COLO668 (cell line): ENCODE measurements around the gene SEC22B.
A peak's percentile ranks its signal among the peaks of the same experiment; 100 is the strongest.
"Not testable (repeated sequence)": the region's sequence is repeated elsewhere in the genome, so short reads cannot be mapped to it uniquely, and the experiment has no call there.

Experiments used
- DNase-seq: peaks from one replicate; lab custom pipeline; 2025; ENCODE audit not compliant: unreplicated experiment; lab: John Stamatoyannopoulos, UW

Gene SEC22B

DNA sequence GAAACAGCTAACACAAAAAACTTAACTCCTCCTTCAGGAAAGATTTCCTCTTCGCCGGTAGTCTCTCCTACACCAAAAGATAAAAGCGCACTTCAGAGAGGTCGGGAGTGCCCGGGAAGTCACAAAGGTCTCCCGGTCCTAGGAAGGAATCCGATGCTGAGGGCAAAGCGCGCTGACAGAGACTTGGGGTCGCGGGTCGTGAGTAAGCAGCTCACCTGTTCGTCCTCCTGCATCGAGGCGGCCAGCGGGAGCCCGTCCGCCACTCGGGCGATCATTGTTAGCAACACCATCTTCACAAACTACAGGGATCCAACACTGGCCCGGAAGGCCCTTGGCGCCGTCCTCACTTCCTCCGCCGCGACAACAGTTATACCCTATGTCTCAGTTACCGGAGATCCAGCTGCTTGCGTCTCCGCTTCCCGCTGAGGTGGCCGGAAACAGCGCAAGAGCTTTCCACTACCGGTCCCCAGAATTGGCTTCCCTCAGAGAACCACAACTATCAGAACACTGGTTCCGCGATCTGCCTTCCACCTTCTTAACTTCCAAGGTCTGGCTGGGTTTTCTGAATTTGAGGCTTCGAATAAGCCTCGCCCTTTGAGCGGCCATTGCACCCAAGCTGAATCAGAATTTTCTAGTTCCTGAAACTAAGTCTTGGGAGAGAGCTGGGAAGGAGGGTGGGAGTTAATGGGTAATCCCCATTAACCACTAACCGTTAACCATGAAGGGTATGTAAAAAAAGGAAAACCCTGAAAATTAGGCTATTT, at the start of gene SEC22B:
SEC22B (minus strand) TSS at position 429 of the 764 bp plus-strand sequence; CDS start at position 290, 139 bp downstream.
- DNase-seq, result peak; percentile 95

DNA sequence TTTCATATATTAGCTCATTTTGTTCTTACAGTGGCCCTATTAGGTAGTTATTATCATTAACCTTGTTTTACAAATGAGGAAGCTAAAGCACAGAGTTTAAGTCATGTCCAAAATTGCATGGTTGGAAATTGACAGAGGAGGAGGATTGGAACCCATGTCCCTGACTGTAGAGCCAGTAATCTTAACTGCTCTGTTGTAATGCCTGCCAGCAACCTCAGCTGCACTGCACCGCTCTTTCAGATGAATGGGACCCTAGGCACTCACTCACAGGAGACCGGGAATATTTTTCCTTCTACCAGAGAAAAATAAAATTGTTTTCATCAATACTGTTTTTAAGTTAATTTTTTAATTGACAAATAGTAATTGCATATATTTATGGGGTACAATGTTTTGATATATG, 41.6 kb upstream of the SEC22B start:
- DNase-seq, result not testable (repeated sequence)

DNA sequence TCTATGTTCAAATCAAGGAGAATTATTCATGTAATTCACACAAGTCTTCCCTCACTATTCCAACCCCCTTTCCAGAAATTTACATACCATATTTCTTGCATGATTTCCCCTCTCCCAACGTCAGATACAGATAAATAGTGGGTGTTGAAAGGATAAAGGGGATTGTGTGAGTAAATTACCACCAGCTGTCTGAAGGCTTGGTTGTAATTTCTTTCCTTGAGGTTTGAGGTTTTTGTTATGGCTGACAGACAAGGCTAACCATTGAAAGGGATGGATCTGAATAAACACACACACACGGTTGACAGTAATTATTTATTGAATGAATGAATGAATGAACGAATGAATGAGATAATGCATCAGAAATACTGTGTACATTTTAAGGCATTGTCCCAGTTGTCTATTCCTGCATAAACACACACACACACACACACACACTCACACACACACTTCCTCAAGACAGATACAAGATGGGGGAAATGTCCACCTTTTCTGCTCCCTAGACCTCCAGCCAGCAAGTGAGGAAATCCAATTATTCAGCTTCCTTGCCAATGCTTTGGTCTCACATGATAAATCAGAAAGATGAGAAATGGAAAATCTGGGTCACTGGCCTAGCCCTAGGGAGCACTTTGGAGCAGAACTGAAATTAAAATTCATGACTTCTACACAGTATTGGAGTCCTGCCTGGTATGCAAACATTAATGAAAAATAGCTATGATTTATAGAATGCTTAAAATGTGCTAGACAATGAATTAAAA, 41.0 kb upstream of the SEC22B start:
- not testable (repeated sequence) for DNase-seq

GRCh38 chr1:120213606-120214005, 37.3 kb upstream of the SEC22B start:
- DNase-seq, result not testable (repeated sequence)

GRCh38 chr1:120210754-120211153, 34.4 kb upstream of the SEC22B start:
- not testable (repeated sequence) for DNase-seq

DNA sequence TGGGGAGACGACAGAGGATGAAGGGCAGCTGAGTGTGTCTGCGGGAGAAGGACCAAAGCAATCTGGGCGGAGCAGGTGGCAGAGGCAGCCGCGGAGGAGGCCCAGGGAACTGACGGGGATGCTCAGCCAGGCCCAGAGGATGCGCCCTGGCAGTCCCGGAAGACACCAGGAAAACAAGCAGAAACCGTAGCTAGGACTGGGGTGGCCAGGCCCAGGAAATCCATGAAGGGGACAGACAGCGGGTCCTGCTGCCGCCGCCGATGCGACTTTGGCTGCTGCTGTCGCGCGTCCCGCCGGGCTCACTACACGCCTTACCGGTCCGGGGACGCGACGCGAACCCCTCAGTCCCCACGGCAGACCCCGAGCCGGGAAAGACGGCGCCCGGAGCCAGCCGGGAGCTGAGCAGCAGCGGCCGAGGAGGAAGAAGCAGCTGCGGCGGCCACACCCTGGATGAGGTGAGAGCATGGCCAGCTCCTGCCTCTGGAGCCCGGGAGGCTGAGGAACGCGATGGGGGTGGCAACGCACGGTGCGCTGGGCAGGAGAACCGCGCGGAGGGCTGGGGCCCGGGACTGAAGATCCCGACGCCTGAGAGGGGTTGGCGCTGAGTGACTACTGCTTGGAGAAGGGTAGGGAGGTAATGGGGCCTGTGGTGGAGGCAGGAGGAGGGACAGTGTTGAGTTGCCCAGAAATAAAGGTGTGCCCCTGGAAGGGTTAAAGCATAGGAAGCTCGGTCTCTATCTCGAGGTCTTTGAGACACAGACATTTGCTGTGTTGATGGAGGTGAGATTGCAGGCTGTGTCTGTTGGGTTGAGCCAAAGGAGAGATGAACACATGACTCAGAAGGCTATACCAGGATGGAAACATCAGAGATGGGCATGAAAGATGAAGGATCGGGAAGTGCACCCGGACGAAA, 20.8 kb upstream of the SEC22B start:
- DNase-seq, result peak; percentile 28

GRCh38 chr1:120188626-120189025, 12.3 kb upstream of the SEC22B start:
- DNase-seq, result not testable (repeated sequence)

GRCh38 chr1:120182176-120182707, 5.9 kb upstream of the SEC22B start:
- DNase-seq, result not testable (repeated sequence)

- DNase-seq, result not testable (repeated sequence)
Measured at GRCh38 chr1:120179811-120180690, 3.7 kb upstream of the SEC22B start.

- no peak for DNase-seq
Measured at GRCh38 chr1:120178799-120179756, 2.8 kb upstream of the SEC22B start.

DNA sequence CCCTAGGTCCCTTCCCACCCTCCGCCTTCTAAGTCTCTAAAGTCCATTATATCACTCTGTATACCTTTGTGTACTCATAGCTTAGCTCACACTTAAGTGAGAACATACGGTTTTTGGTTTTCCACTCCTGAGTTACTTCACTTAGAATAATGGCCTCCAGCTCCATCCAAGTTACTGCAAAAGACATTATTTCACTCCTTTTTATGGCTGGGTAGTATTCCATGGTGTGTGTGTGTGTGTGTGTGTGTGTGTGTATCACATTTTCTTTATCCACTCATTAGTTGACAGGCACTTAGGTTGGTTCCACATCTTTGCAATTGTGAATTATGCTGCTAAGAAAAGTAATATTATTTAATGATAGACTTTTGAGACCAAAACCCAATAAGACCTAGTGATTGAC, 1.7 kb upstream of the SEC22B start:
- not testable (repeated sequence) for DNase-seq

GRCh38 chr1:120175688-120176087, 632 bp downstream of the SEC22B start:
- DNase-seq, result not testable (repeated sequence)

- not testable (repeated sequence) for DNase-seq
Measured at GRCh38 chr1:120164761-120165160, 11.6 kb downstream of the SEC22B start.

DNA sequence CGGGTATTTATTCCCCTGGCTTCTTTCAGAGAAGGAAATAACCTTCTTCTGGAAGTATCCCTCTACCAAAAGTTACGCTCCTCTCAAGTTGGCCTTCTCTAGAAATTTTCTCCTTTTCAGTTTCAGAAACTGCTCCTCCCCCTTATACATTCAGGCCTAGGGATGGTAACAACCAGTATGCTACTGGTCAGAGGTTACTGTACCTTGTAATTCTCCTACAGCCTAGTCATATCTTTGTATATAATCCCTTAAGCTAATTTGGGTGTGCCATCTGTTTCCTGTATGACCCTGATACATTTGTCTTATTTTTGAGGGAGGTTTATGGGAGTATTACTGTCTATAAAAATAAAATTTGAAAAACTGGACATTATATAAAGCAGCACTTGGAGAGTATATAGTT, 14.3 kb downstream of the SEC22B start:
- not testable (repeated sequence) for DNase-seq

DNA sequence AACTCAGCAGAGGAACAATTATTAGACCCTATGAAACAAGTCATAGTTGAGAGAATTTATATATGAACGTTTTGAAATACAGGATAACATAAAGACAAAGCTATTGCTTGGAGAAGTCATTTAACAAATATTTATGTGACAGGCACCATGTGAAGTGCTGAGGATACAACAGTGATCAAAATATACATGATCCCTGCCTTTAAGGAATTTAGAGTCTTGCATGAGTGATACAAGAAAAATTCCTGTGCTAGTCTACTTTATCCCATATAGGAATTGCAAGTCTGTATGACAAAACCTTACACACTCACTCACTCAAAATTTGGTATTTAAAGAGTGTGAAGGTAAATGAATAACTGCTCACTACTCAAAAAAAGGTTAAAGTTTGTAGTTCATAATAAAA, 17.8 kb downstream of the SEC22B start:
- not testable (repeated sequence) for DNase-seq

GRCh38 chr1:120158086-120158485, 18.2 kb downstream of the SEC22B start:
- not testable (repeated sequence) for DNase-seq

DNA sequence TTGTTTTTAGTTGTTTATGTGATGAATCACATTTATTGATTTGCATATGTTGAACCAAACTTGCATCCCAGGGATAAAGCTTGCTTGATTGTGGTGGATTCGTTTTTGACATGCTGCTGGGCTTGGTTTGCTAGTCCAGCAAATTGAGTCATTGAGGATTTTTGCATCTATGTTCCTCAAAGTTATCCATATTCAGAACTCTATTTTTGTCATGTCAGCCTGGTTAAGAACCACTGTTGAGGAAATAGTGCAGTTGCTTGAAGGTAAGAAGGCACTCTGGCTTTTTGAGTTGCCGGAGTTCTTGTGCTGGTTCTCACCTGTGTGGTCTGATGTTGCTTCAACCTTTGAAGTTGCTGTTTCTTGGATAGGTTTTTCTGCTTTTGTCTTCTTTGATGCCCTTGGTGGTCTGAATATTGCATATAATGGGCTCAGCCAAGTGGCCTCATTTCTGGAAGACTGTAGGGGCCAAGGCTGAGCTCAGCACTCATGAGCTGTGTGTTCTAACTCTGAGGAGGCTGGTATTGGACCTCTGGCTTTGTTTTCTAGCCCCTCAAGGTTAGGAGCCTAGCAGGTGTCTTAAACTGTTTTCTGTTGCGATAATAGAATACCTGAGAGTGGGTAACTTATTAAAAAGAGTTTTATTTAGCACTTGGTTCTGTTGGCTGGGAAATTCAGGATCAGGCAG, 26.0 kb downstream of the SEC22B start:
- not testable (repeated sequence) for DNase-seq

DNA sequence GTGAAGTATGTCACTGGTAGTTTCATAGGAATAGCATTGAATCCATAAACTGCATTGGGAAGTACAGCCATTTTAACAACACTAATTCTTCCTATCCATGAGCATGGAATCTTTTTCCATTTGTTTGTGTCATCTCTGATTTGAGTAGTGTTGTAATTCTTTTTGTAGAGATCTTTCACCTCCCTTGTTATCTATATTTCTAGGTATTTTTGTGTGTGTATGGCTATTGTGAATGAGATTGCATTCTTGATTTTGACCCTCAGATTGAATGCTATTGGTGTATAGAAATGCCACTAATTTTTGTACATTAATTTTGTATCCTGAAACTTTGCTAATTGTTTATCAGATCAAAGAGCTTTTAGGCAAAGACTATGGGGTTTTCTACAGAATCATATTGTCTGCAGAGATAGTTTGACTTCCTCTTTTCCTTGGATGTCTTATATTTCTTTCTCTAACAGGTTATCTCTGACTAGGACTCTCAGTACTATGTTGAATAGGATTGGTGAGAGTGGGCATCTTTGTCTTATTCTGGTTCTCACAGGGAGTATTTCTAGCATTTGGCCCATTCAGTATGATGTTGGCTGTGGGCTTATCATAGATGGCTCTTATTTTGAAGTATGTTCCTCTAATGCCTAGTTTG, 26.8 kb downstream of the SEC22B start:
- DNase-seq, result not testable (repeated sequence)
